Omental fat pad (tissue), 4 donors: ENCODE data around the gene MON2. TPM values are rescaled to one million over a fixed set of nuclear protein-coding genes. Genes with fewer than 3 reads are reported as not detected.

Source experiments
- ATAC-seq: fragments of 150-250 bp; one replicate; pipeline ENCODE4 v1.9.1; 2016; ENCODE audit warnings: mild to moderate bottlenecking, moderate library complexity; ENCODE audit not compliant: low FRiP score
- DNase-seq: peaks from one replicate; pipeline ENCODE4 v3.0.0-alpha.2; 2019; ENCODE audit warnings: low spot score
- CTCF ChIP-seq, 3 donors: fragments of 450-650 bp; IDR thresholded peaks; one replicate each; pipeline ENCODE4 v1.5.1; 2016 to 2017; ENCODE audit warnings: antibody characterized with exemption in 3 of 3, mild to moderate bottlenecking in 3 of 3, moderate library complexity in 2 of 3
- total RNA-seq, 4 donors: library from RNA; depleted of rRNA; stranded (reverse); fragments of >200 nt; gene quantifications; one replicate each; pipeline ENCODE4 v1.1.0, GENCODE V29; 2016

Gene MON2
- total RNA-seq, 4 donors from 2014 or later: 65.6 to 107 (median 73.9) TPM

- ATAC-seq (no peak), DNase-seq (no peak)
- TF ChIP-seq CTCF (IDR thresholded peaks at IDR 0.05): no peak
These were observed 139.4 kb downstream of the MON2 start for GRCh38 chr12:62605981-62606380.

DNA sequence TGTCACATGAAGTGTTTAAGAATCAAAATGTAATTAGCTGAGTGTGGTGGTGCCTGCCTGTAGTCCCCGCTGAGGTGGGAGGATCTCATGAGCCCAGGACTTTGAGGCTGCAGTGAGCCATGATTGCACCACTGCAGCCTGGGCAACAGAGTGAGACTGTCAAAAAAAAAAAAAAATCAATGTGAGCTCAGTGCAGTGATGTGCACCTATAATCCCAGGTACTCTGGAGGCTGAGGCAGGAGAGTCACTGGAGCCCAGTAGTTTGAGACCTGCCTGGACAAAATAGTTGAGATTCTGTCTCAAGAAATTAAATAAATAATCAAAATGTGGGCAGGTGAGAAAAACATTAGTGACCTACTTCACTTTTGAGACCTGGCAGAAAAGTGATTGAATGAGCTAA lies 140.0 kb downstream of the MON2 start:
- TF ChIP-seq CTCF (IDR thresholded peaks at IDR 0.05): no peak
- no peak for DNase-seq
- no peak for ATAC-seq

DNA sequence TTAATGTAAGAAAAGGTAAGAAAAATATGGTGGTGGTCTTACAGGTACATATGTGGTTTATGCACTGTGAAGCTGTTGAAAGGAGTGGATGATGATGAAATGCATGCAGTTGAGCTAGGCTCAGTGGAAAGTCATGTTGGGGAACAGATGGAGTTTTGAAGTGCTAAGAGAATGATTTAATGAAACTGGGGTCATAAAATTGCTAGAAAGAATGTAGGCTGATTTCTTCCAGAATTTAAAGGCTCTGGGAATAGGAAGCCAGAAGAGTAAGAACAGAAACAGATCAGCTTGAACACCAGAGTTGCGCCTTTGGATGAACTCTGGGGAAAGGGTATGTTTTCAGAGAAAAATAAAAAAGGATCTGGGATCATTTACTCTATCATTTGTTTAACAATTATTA lies 146.5 kb downstream of the MON2 start:
- ATAC-seq (no peak), DNase-seq (no peak)
- no peak for TF ChIP-seq CTCF (IDR thresholded peaks at IDR 0.05)

GRCh38 chr12:62618319-62618718 lies 151.7 kb downstream of the MON2 start:
- TF ChIP-seq CTCF (IDR thresholded peaks at IDR 0.05): no peak
- no peak for DNase-seq
- no peak for ATAC-seq

DNA sequence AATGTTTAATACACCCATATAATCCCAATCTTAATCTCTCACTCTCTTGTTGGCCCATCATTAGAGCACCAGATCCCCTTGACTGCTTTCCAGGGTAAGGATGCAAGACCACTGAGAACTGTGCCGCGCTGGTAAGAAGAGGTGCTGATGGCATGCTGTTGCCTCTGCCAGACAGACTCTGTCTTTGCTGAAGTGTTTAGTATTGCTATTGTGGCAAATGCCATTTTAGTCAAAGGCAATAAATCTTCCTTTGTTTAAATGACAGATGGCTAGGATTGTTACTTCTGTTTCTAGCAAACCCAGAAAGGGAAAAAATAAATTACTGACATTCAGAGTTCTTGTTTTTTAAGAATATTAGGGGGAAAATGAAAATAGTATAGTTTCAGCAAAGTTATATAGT lies 152.3 kb downstream of the MON2 start:
- TF ChIP-seq CTCF (IDR thresholded peaks at IDR 0.05): no peak
- DNase-seq: no peak
- ATAC-seq: no peak

DNA sequence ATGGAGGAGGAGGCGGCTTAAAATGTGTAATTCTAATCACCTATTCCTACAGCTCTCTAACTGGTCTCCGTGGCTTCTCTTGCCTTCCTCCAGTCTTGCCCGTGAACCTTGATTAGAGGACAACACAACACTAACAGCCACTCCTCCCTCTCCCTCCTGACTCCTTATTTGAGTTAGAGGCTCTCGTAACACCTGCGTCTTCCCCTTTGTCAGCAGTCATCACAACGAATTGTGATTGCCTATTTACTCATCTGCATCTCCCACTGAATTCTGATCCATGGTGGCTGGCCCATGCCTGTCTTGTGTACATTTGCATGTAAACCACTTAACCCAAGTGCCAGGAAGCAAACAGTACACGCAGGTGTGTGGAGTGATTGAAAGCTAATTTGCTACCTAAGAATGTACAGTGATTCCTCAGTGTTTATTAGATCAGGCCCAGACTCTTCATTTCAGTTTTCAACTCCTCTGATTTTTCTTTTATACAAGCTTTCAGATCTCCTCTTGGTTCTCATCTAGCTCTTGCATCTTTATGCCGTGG lies 154.5 kb downstream of the MON2 start:
- no peak for ATAC-seq

More for the DNA sequence above, 154.5 kb downstream of the MON2 start:
- DNase-seq: no peak
- no peak for TF ChIP-seq CTCF (IDR thresholded peaks at IDR 0.05)
